GM12878 (cell line): ENCODE measurements around the gene KLHL8. TPM values are rescaled to one million over a fixed set of nuclear protein-coding genes. Genes with fewer than 3 reads are reported as not detected.

Experiments used
- ATAC-seq: fragments of 200-7000 bp; cut with Tn5 transposase; 3 replicates; pipeline ENCODE4 v1.9.1; 2020; ENCODE audit warnings: mild to moderate bottlenecking, moderate library complexity
- BruUV-seq: library from RNA; stranded (reverse); fragments of 400-500 nt; replicated peaks from 2 replicates; lab custom pipeline; 2021; lab: Mats Ljungman, UMichigan
- CTCF ChIA-PET: fragments of 300-600 bp; sonication (Branson Sonifier 250); formaldehyde crosslinking; extraction: SDS; loops from one replicate; lab custom pipeline; 2021; ENCODE audit warnings: inconsistent platforms; lab: Yijun Ruan, JAX
- POLR2A ChIA-PET: fragments of 350-600 bp; formaldehyde crosslinking; extraction: SDS; loops from one replicate; lab custom pipeline; 2021; ENCODE audit warnings: inconsistent platforms; lab: Charles Lee
- RAD21 ChIA-PET: fragments of 300-600 bp; sonication (Branson Sonifier 250); formaldehyde crosslinking; loops from one replicate; lab custom pipeline; 2023; ENCODE audit warnings: antibody characterized with exemption; ENCODE audit not compliant: unreplicated experiment; lab: Charles Lee
- SMC1A ChIA-PET: fragments of 300-600 bp; sonication (Branson Sonifier 250); formaldehyde crosslinking; loops from one replicate; lab custom pipeline; 2023; ENCODE audit not compliant: unreplicated experiment, uncharacterized antibody; lab: Charles Lee
- DNase-seq: peaks from one replicate; pipeline ENCODE4 v3.0.0-alpha.2; 2011; ENCODE audit warnings: low read depth, low spot score
- FAIRE-seq: peaks from 3 replicates; lab custom pipeline; 2011; peaks lifted over from hg19 to GRCh38; lab: Jason Lieb, UNC
- H2AFZ ChIP-seq: 2 replicates; pipeline ENCODE4 v1.6.0; 2011; ENCODE audit warnings: low read depth, low read length, control low read depth; ENCODE audit not compliant: control insufficient read depth
- H3K27ac ChIP-seq: 2 replicates; pipeline ENCODE4 v1.5.1; 2011; ENCODE audit warnings: control low read depth; ENCODE audit not compliant: control insufficient read depth, insufficient read depth
- H3K27me3 ChIP-seq, 2 experiments: replicated peaks in 1 of 2; 2 replicates each; pipeline versions ENCODE4 v1.6.0 to v1.6.1; 2011; ENCODE audit warnings: low read length in 1 of 2; ENCODE audit not compliant: control insufficient read depth in 2 of 2, insufficient read depth in 2 of 2
- H3K36me3 ChIP-seq, 2 experiments: 2 replicates each; pipeline ENCODE4 v1.5.1; 2011; ENCODE audit warnings: low read length in 1 of 2; ENCODE audit not compliant: control insufficient read depth in 2 of 2, insufficient read depth in 2 of 2
- H3K4me1 ChIP-seq: 2 replicates; pipeline ENCODE4 v1.6.1; 2011; ENCODE audit warnings: mild to moderate bottlenecking, low read length, moderate library complexity, mixed read lengths; ENCODE audit not compliant: control insufficient read depth, insufficient read depth
- H3K4me2 ChIP-seq: 2 replicates; pipeline ENCODE4 v1.6.0; 2011; ENCODE audit warnings: control low read depth; ENCODE audit not compliant: control insufficient read depth, insufficient read depth
- H3K4me3 ChIP-seq: fragments of 200-600 bp; sonication (generic); 2 replicates; pipeline ENCODE4 v1.5.1; 2016
- H3K79me2 ChIP-seq: 2 replicates; pipeline ENCODE4 v1.6.0; 2011; ENCODE audit warnings: low read length; ENCODE audit not compliant: control insufficient read depth, insufficient read depth
- H3K9ac ChIP-seq: 2 replicates; pipeline ENCODE4 v1.8.0; 2011; ENCODE audit warnings: low read length, control low read depth, mixed read lengths; ENCODE audit not compliant: control insufficient read depth, insufficient read depth
- H3K9me3 ChIP-seq: replicated peaks from 3 replicates; pipeline ENCODE4 v1.5.1; 2011; ENCODE audit warnings: mild to moderate bottlenecking, low read length; ENCODE audit not compliant: control insufficient read depth, insufficient read depth
- H4K20me1 ChIP-seq: 2 replicates; pipeline ENCODE4 v1.6.0; 2011; ENCODE audit not compliant: control insufficient read depth, insufficient read depth
- CBX5 ChIP-seq: sonication (generic); IDR thresholded peaks from 2 replicates; pipeline ENCODE4 v1.6.1; 2016; ENCODE audit warnings: low read depth, moderate library complexity, mild to moderate bottlenecking, inconsistent platforms
- JUNB ChIP-seq: IDR thresholded peaks from 2 replicates; pipeline ENCODE4 v1.6.1; 2016; ENCODE audit warnings: antibody characterized with exemption, mild to moderate bottlenecking
- NFYA ChIP-seq: IDR thresholded peaks from 2 replicates; pipeline ENCODE4 v1.6.1; 2011; ENCODE audit warnings: low read depth, mild to moderate bottlenecking, low read length, improper control_type of control experiment, borderline replicate concordance
- RBBP5 ChIP-seq: fragments of 200-600 bp; sonication (generic); conservative IDR thresholded peaks from 2 replicates; pipeline ENCODE4 v1.6.1; 2016
- ZSCAN29 ChIP-seq: fragments of 450-650 bp; IDR thresholded peaks from 2 replicates; pipeline ENCODE4 v1.6.1; 2017; ENCODE audit warnings: mild to moderate bottlenecking, moderate library complexity
- WGBS: methylation state at CpG from one replicate; pipeline ENCODE4 v1.1.6; 2016; ENCODE audit warnings: low lambda C conversion rate; ENCODE audit not compliant: insufficient replicate concordance, insufficient coverage; ENCODE audit errors: missing lambda C conversion rate; 5-methylcytosine and 5-hydroxymethylcytosine counted together
- in situ Hi-C: fragments of 300-500 bp; cut with MboI; formaldehyde crosslinking; loops from 9 replicates; pipeline ENCODE4 v1.14.3; 2018; ENCODE audit warnings: mixed read lengths
- intact Hi-C: fragments of 100-400 bp; cut with micrococcal nuclease; formaldehyde crosslinking; loops from one replicate; pipeline ENCODE4 v1.14.2; 2022; ENCODE audit not compliant: unreplicated experiment
- polyA plus RNA-seq, 11 experiments: library from polyadenylated mRNA; depleted of rRNA in 4 of 11; unstranded in 6 of 11; stranded (reverse) in 5 of 11; fragments of >200 nt; fragmentation: Nextera tagmentation in 4 of 11; fragmentation: Illumina TruSeq in 1 of 11; extraction: Ambion mirVana in 4 of 11; extraction: Trizol in 1 of 11; gene quantifications; 1 replicate in 1 of 11; 2 replicates in 10 of 11; pipeline versions ENCODE4 v1.2.1 to v1.2.3, GENCODE V29; 2011 to 2016; ENCODE audit warnings: inconsistent platforms in 2 of 11, missing spikeins in 2 of 11, low read depth in 1 of 11
- total RNA-seq, 4 experiments: library from RNA; depleted of rRNA in 3 of 4; stranded (reverse); fragments of >200 nt in 3 of 4; fragmentation: Illumina TruSeq in 1 of 4; extraction: Trizol in 1 of 4; gene quantifications; 2 replicates each; pipeline versions ENCODE4 v1.2.1 to v1.2.3, GENCODE V29; 2013 to 2021
- TF ChIP-seq, protein P1 (sequence below): fragments of 150-350 bp; IDR thresholded peaks from 2 replicates; pipeline ENCODE4 v1.6.1; 2014; ENCODE audit warnings: mild to moderate bottlenecking, low read depth, low read length
- TF ChIP-seq, protein P2 (sequence below): IDR thresholded peaks from 2 replicates; pipeline ENCODE4 v1.6.1; 2012; ENCODE audit warnings: low read depth, low read length, improper control_type of control experiment
- TF ChIP-seq, protein P3 (sequence below): IDR thresholded peaks from 2 replicates; pipeline ENCODE4 v1.6.1; 2011; ENCODE audit warnings: low read depth, low read length, improper control_type of control experiment, borderline replicate concordance

The KLHL8 gene
- total and polyA plus RNA-seq, 10 of the 15 experiments (the other 5 are each of a cell fraction or from before 2014, with no cell fraction given) = 4.5 to 13.1 (median 9.0) TPM

DNA sequence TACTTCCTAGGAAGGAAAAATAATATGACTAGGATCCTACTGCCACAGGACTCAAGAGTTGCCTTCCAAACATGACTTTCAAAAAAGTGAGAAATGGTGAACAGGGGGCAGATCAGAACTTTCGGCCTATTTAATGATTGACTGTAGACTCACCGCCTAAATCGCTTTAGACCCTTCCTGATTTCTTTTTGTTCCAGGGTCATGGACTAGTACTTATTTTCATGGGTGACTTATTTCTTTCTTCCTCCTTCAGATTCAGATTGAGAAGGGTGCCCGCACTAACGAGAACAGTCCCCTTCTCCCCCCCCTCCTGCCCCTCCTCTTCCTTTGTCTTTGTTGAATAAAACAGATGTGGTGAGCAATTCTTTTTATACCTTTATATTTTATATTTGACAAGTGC is 48.0 kb upstream of the KLHL8 start:
- ChIA-PET RAD21 (no interaction called here), POLR2A (no interaction called here), SMC1A (no interaction called here), CTCF (no interaction called here)
- H3K27ac ChIP-seq = no peak overlapping the region
- H4K20me1 ChIP-seq = no peaks in the 10 kb centered on the region
- 56% methylated on average over 5 of the region's 5 CpGs for WGBS
- in situ Hi-C loops = no loop called here
- H3K9ac ChIP-seq = no peak overlapping the region
- no peak for TF ChIP-seq ZSCAN29
- TF ChIP-seq NFYA = no peak
- TF ChIP-seq CBX5 = no peak
- TF ChIP-seq, protein P1, sequence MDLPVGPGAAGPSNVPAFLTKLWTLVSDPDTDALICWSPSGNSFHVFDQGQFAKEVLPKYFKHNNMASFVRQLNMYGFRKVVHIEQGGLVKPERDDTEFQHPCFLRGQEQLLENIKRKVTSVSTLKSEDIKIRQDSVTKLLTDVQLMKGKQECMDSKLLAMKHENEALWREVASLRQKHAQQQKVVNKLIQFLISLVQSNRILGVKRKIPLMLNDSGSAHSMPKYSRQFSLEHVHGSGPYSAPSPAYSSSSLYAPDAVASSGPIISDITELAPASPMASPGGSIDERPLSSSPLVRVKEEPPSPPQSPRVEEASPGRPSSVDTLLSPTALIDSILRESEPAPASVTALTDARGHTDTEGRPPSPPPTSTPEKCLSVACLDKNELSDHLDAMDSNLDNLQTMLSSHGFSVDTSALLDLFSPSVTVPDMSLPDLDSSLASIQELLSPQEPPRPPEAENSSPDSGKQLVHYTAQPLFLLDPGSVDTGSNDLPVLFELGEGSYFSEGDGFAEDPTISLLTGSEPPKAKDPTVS = no peak
- TF ChIP-seq, protein P2, sequence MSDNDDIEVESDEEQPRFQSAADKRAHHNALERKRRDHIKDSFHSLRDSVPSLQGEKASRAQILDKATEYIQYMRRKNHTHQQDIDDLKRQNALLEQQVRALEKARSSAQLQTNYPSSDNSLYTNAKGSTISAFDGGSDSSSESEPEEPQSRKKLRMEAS = no peak
- no peak for TF ChIP-seq RBBP5
- TF ChIP-seq, protein P3, sequence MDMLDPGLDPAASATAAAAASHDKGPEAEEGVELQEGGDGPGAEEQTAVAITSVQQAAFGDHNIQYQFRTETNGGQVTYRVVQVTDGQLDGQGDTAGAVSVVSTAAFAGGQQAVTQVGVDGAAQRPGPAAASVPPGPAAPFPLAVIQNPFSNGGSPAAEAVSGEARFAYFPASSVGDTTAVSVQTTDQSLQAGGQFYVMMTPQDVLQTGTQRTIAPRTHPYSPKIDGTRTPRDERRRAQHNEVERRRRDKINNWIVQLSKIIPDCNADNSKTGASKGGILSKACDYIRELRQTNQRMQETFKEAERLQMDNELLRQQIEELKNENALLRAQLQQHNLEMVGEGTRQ = no peak
- TF ChIP-seq JUNB = no peak
- FAIRE-seq (no peak), ATAC-seq (no peak), DNase-seq (no peak)
- no peaks in the 10 kb centered on the region for H3K4me1 ChIP-seq
- BruUV-seq = no TSS peak
- intact Hi-C loops = no loop called here
- H3K27me3 ChIP-seq = no peaks in the 10 kb centered on the region
- no peaks in the 10 kb centered on the region for H3K36me3 ChIP-seq
- no peak overlapping the region for H2AFZ ChIP-seq
- H3K9me3 ChIP-seq = no peaks in the 10 kb centered on the region
- no peak overlapping the region for H3K4me3 ChIP-seq
- H3K4me2 ChIP-seq = no peak overlapping the region
- H3K79me2 ChIP-seq = no peaks in the 10 kb centered on the region
